OCI-LY7 (cell line): ENCODE measurements around the gene LPP.

Source experiments
- EZH2phosphoT487 ChIP-seq: fragments of 200-600 bp; sonication (generic); IDR thresholded peaks from 2 replicates; pipeline ENCODE4 v1.6.1; 2018; ENCODE audit warnings: low read depth, borderline replicate concordance, mild to moderate bottlenecking, mixed run types, antibody characterized with exemption, low read length, moderate library complexity, mixed read lengths
- TF ChIP-seq, protein P1 (sequence below): fragments of 200-600 bp; sonication (generic); conservative IDR thresholded peaks from 2 replicates; pipeline ENCODE4 v1.5.1; 2014; ENCODE audit warnings: mild to moderate bottlenecking, antibody characterized with exemption, low read length, moderate library complexity, mixed read lengths

- TF ChIP-seq, protein P1, sequence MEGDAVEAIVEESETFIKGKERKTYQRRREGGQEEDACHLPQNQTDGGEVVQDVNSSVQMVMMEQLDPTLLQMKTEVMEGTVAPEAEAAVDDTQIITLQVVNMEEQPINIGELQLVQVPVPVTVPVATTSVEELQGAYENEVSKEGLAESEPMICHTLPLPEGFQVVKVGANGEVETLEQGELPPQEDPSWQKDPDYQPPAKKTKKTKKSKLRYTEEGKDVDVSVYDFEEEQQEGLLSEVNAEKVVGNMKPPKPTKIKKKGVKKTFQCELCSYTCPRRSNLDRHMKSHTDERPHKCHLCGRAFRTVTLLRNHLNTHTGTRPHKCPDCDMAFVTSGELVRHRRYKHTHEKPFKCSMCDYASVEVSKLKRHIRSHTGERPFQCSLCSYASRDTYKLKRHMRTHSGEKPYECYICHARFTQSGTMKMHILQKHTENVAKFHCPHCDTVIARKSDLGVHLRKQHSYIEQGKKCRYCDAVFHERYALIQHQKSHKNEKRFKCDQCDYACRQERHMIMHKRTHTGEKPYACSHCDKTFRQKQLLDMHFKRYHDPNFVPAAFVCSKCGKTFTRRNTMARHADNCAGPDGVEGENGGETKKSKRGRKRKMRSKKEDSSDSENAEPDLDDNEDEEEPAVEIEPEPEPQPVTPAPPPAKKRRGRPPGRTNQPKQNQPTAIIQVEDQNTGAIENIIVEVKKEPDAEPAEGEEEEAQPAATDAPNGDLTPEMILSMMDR, result no peak
- no peak for TF ChIP-seq EZH2phosphoT487
Measured at GRCh38 chr3:188301147-188301546, 147.2 kb downstream of the LPP start.
